Prostate gland (tissue), 2 donors: ENCODE results near the gene LARGE1. TPM values are rescaled to one million over a fixed set of nuclear protein-coding genes. Genes with fewer than 3 reads are reported as not detected.

Source experiments
- DNase-seq: peaks from one replicate; pipeline ENCODE4 v3.0.0-alpha.2; 2019; ENCODE audit warnings: low spot score
- H3K27ac ChIP-seq, 2 donors: fragments of 200-600 bp; sonication (generic); 2 replicates each; pipeline ENCODE4 v1.5.1; 2017 to 2019
- H3K27me3 ChIP-seq: fragments of 200-600 bp; sonication (generic); replicated peaks from 2 replicates; pipeline ENCODE4 v1.5.1; 2019; ENCODE audit not compliant: insufficient read depth
- H3K36me3 ChIP-seq, 2 donors: fragments of 200-600 bp; sonication (generic); 1 replicate in 1 of 2; 2 replicates in 1 of 2; pipeline versions ENCODE4 v1.5.1 to v1.8.1; 2017 to 2019
- H3K4me1 ChIP-seq: fragments of 200-600 bp; sonication (generic); replicated peaks from 2 replicates; pipeline ENCODE4 v1.5.1; 2019
- H3K4me3 ChIP-seq, 2 donors: fragments of 200-600 bp; sonication (generic); 2 replicates each; pipeline ENCODE4 v1.5.1; 2017 to 2019
- H3K9me3 ChIP-seq: fragments of 200-600 bp; sonication (generic); 2 replicates; pipeline ENCODE4 v1.5.1; 2017
- POLR2A ChIP-seq: fragments of 450-650 bp; IDR thresholded peaks from one replicate; pipeline ENCODE4 v1.6.1; 2016; ENCODE audit warnings: antibody characterized with exemption, mild to moderate bottlenecking
- POLR2AphosphoS5 ChIP-seq: sonication (generic); formaldehyde crosslinking; IDR thresholded peaks from one replicate; pipeline ENCODE4 v1.6.1; 2017; ENCODE audit warnings: antibody characterized with exemption
- WGBS: methylation state at CpG from one replicate; pipeline ENCODE4 v1.1.5; 2018; 5-methylcytosine and 5-hydroxymethylcytosine counted together
- intact Hi-C: fragments of 100-400 bp; cut with DNase I; formaldehyde crosslinking; loops from one replicate; pipeline ENCODE4 v1.14.2; 2022
- total RNA-seq, 2 donors: library from RNA; depleted of rRNA; stranded (reverse); fragments of >200 nt; gene quantifications; one replicate each; pipeline ENCODE4 v1.1.0, GENCODE V29; 2016
- TF ChIP-seq, protein P1 (sequence below), 4 experiments: fragments of 200-600 bp in 2 of 4; fragments of 450-650 bp in 2 of 4; sonication (generic) in 2 of 4; IDR thresholded peaks; 1 replicate in 3 of 4; 2 replicates in 1 of 4; pipeline ENCODE4 v1.5.1; 2016 to 2019; ENCODE audit warnings: antibody characterized with exemption in 4 of 4, mild to moderate bottlenecking in 2 of 4, moderate library complexity in 2 of 4

Gene LARGE1
- total RNA-seq, 2 donors from 2014 or later = 18.6 to 37.4 TPM

DNA sequence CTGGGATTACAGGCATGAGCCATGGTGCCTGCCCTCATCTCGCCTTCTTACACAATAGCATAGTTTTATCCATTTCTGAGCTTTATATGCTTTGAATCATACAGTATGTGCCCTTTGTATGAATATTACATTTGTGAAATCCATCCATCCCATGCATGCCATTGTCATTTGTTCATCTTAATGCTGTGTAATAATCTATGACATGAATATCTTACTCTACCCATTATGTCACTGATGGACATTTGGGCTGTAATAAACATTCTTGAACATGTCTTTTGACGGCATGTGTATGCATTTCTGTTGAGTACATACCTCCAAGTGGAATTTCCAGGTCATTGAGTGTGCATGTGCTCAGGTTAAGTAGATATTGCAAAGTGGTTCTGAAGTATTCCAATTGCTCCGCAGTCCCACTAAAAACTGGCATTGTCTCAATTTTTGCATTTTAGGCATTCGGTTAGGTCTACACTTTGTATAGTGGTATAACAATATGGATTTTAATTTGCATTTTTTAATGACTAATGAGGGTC is 522.8 kb downstream of the LARGE1 start:
- Histone ChIP-seq H3K9me3 (no peaks in the 10 kb centered on the region), H3K27me3 (no peaks in the 10 kb centered on the region), H3K36me3 (no peaks in the 10 kb centered on the region), H3K27ac (no peak overlapping the region), H3K4me1 (no peaks in the 10 kb centered on the region), H3K4me3 (no peak overlapping the region)
- TF ChIP-seq POLR2A = no peak
- TF ChIP-seq, protein P1, sequence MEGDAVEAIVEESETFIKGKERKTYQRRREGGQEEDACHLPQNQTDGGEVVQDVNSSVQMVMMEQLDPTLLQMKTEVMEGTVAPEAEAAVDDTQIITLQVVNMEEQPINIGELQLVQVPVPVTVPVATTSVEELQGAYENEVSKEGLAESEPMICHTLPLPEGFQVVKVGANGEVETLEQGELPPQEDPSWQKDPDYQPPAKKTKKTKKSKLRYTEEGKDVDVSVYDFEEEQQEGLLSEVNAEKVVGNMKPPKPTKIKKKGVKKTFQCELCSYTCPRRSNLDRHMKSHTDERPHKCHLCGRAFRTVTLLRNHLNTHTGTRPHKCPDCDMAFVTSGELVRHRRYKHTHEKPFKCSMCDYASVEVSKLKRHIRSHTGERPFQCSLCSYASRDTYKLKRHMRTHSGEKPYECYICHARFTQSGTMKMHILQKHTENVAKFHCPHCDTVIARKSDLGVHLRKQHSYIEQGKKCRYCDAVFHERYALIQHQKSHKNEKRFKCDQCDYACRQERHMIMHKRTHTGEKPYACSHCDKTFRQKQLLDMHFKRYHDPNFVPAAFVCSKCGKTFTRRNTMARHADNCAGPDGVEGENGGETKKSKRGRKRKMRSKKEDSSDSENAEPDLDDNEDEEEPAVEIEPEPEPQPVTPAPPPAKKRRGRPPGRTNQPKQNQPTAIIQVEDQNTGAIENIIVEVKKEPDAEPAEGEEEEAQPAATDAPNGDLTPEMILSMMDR (IDR thresholded peaks at IDR 0.05) = no peak
- no peak for TF ChIP-seq POLR2AphosphoS5
- no peak for DNase-seq
- intact Hi-C loops = no loop called here
- 95% methylated on average over 4 of the region's 4 CpGs for WGBS

DNA sequence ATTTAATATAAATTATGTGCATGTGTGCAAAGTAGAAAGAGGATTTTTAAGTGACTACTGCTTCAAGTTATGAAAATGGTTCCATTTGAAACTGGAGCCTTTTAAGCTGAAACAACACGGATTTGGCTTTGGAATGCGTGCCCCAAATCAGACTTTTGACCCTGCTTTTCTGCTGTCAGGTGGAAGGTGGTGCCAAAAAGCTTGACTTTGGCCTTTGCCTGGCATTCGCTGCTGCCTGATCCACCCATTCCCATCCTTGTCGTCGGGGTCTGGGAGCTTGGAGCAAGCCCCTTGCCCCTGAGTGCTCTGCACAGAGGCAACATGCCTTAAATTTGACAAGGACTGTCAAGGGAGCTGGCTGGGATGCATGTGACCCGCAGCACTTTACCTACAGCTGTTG is 526.8 kb downstream of the LARGE1 start:
- TF ChIP-seq POLR2A = no peak
- TF ChIP-seq, protein P1 (IDR thresholded peaks at IDR 0.05) = no peak
- TF ChIP-seq POLR2AphosphoS5 = no peak
- intact Hi-C loops = no loop called here
- Histone ChIP-seq H3K4me1 (no peaks in the 10 kb centered on the region), H3K4me3 (no peak overlapping the region), H3K27me3 (no peaks in the 10 kb centered on the region), H3K9me3 (no peaks in the 10 kb centered on the region), H3K36me3 (no peaks in the 10 kb centered on the region), H3K27ac (no peak overlapping the region)
- 71% methylated on average over 6 of the region's 6 CpGs for WGBS
- DNase-seq = no peak

DNA sequence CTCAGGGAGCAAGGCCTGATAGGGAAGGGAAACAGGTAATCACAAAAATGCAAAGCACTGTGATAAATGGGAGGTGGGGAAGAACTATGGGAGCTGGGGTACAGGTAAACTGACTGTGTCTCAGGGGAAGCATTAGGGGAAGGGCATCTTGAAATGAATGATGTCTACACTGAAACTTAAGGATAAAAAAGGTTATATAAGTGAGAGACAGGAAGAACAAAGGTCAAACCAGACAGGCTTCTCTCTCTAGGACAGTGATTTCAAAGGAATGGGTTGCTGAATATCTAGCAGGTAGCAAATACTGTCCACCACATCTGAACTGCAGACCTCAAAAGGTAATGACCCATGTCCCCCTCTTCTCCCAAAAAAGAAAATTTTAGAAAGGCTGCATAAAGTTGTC is 529.0 kb downstream of the LARGE1 start:
- no peak overlapping the region for H3K27ac ChIP-seq
- H3K36me3 ChIP-seq = no peaks in the 10 kb centered on the region
- no peak for TF ChIP-seq POLR2AphosphoS5
- intact Hi-C loops = no loop called here
- no peak for DNase-seq
- no peaks in the 10 kb centered on the region for H3K27me3 ChIP-seq
- H3K9me3 ChIP-seq = no peaks in the 10 kb centered on the region
- no peak overlapping the region for H3K4me3 ChIP-seq
- H3K4me1 ChIP-seq = no peaks in the 10 kb centered on the region

DNA sequence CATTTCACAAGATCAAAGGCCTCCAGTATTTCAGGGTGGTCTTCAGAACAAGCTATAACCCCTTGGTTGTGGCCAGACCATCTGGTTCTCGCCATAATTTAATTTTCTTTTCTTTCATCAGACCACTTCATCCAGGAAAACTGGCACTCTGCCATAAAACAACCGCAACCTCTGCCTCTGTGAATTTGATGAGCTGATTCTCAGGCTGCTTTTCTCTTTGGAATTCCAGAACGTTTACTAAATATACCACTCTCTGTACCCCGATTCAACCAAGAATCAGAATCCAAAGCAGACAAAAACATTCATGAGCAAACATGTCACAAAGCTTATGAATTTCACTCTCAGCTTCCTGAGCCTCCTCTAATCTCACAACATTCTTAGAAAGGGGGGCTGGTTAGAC is 530.3 kb downstream of the LARGE1 start:
- TF ChIP-seq POLR2AphosphoS5 (no peak), POLR2A (no peak)
- TF ChIP-seq, protein P1 (IDR thresholded peaks at IDR 0.05) = no peak
- Histone ChIP-seq H3K36me3 (no peaks in the 10 kb centered on the region), H3K27ac (no peak overlapping the region), H3K4me1 (no peaks in the 10 kb centered on the region), H3K9me3 (no peaks in the 10 kb centered on the region), H3K4me3 (no peak overlapping the region), H3K27me3 (no peaks in the 10 kb centered on the region)
- 56% methylated on average over 4 of the region's 4 CpGs for WGBS
- no peak for DNase-seq
- intact Hi-C loops = no loop called here

DNA sequence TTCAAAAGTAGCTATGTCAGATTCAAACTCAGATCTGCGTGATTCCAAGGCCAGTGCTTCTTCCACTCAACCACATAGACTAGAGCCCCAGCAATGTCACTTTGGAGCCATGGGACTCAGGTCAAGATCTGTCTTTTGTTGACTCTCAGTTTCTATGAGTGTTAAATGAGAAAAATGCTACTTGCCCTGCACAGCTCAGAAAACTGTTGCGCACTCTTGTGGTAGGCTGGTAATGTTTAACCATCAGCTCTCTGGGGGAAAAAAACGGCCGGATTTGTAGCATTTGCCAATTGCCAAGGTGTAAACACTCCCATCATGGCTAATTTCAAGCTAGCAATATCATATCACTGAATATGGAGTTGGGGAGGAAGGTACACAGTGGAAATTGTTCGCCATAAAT is 534.0 kb downstream of the LARGE1 start:
- TF ChIP-seq, protein P1 (IDR thresholded peaks at IDR 0.05) = no peak
- no peak for TF ChIP-seq POLR2A
- TF ChIP-seq POLR2AphosphoS5 = no peak

More for the DNA sequence above, 534.0 kb downstream of the LARGE1 start:
- intact Hi-C loops = no loop called here
- H3K36me3 ChIP-seq = no peaks in the 10 kb centered on the region
- no peaks in the 10 kb centered on the region for H3K9me3 ChIP-seq
- no peak overlapping the region for H3K4me3 ChIP-seq
- no peaks in the 10 kb centered on the region for H3K4me1 ChIP-seq
- DNase-seq = no peak
- 95% methylated on average over 5 of the region's 5 CpGs for WGBS
- H3K27ac ChIP-seq = no peak overlapping the region
- H3K27me3 ChIP-seq = no peaks in the 10 kb centered on the region
